Hepatocyte (in vitro differentiated cells): ENCODE data around the gene OPCML.

Source experiments
- CTCF ChIP-seq: fragments of 200-600 bp; sonication (generic); IDR thresholded peaks from 2 replicates; pipeline ENCODE4 v1.5.1; 2016; ENCODE audit warnings: antibody characterized with exemption, mild to moderate bottlenecking; ENCODE audit not compliant: poor library complexity
- EZH2 ChIP-seq: fragments of 200-600 bp; sonication (generic); IDR thresholded peaks from 2 replicates; pipeline ENCODE4 v1.6.1; 2016; ENCODE audit warnings: antibody characterized with exemption, mild to moderate bottlenecking, borderline replicate concordance
- EZH2phosphoT487 ChIP-seq: fragments of 200-600 bp; sonication (generic); IDR thresholded peaks from one replicate; pipeline ENCODE4 v1.6.1; 2018; ENCODE audit warnings: antibody characterized with exemption, mild to moderate bottlenecking, low read depth, moderate library complexity; ENCODE audit not compliant: unreplicated experiment, severe bottlenecking

GRCh38 chr11:133306019-133306418 is 226.3 kb downstream of the OPCML start:
- TF ChIP-seq CTCF (no peak), EZH2 (no peak), EZH2phosphoT487 (no peak)
